ENCODE data around the gene DPYSL3. TPM values are rescaled to one million over a fixed set of nuclear protein-coding genes. Genes with fewer than 3 reads are reported as not detected.

Gene DPYSL3
- total RNA-seq, 1 experiment from 2014 or later, result 42.7 TPM

DNA sequence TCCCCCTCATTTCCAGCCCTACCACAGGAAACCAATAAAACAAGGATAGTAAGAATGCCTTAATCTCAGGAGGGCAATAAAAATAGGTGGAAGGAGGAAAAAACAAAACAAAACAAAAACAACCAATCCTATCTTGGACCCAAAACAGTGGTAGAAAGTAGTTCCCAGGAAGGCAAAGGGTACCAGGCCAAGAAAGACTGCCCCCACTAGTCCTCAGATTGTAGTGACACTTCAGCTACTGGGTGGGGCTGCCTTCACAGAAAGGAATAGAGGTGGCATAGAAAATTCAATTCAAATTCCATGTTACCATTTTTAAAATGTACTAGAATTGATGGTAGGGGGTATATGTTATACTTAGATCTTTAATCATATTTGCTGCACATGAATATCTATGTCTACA, 59.3 kb downstream of the DPYSL3 start:
- no peaks in the 10 kb centered on the region for H3K9me3 ChIP-seq (replicated peaks)
- H3K4me3 ChIP-seq, result no peak overlapping the region
- H3K27ac ChIP-seq, result no peak overlapping the region
- DNase-seq, result no peak
- H3K4me1 ChIP-seq, result no peaks in the 10 kb centered on the region
- no peaks in the 10 kb centered on the region for H3K27me3 ChIP-seq
- H3K36me3 ChIP-seq, result peaks cover 2% of the 10 kb centered on the region; the same call in 1 of the 2 replicates

GRCh38 chr5:147448766-147449165, 61.1 kb downstream of the DPYSL3 start:
- no peak for DNase-seq
- Histone ChIP-seq H3K9me3 (replicated peaks) (no peaks in the 10 kb centered on the region), H3K27me3 (no peaks in the 10 kb centered on the region), H3K36me3 (peaks cover 2% of the 10 kb centered on the region; the same call in 1 of the 2 replicates), H3K4me1 (no peaks in the 10 kb centered on the region), H3K4me3 (no peak overlapping the region), H3K27ac (no peak overlapping the region)

- Histone ChIP-seq H3K4me1 (no peaks in the 10 kb centered on the region), H3K27me3 (no peaks in the 10 kb centered on the region), H3K4me3 (no peak overlapping the region), H3K9me3 (replicated peaks) (no peaks in the 10 kb centered on the region), H3K36me3 (peaks cover 2% of the 10 kb centered on the region; the same call in 1 of the 2 replicates), H3K27ac (no peak overlapping the region)
- no peak for DNase-seq
These were observed 63.3 kb downstream of the DPYSL3 start for GRCh38 chr5:147446523-147446922.

DNA sequence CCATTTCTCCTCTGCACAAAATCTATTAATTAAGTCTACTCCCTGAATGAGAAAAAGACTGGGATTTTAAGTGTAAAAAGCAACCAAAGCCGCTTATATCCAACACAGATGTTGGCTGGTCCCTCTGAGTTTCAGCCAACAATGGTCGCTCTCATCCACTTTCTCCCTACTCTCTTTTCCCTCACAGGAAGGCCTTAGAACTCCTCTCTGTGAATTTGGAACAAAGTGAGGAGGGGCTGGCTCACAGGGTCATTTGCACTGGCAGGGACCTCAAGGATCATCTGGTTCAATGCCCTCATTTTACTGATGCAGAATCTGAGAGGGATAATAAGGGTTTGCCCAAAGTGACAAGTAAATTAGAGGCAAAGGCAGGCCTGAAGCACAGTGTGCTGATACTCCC, 64.0 kb downstream of the DPYSL3 start:
- no peak for DNase-seq
- H3K27ac ChIP-seq, result no peak overlapping the region
- H3K9me3 ChIP-seq (replicated peaks), result no peaks in the 10 kb centered on the region
- H3K36me3 ChIP-seq, result peaks cover 2% of the 10 kb centered on the region; the same call in 1 of the 2 replicates
- H3K4me1 ChIP-seq, result no peaks in the 10 kb centered on the region
- H3K4me3 ChIP-seq, result no peak overlapping the region
- no peaks in the 10 kb centered on the region for H3K27me3 ChIP-seq

DNA sequence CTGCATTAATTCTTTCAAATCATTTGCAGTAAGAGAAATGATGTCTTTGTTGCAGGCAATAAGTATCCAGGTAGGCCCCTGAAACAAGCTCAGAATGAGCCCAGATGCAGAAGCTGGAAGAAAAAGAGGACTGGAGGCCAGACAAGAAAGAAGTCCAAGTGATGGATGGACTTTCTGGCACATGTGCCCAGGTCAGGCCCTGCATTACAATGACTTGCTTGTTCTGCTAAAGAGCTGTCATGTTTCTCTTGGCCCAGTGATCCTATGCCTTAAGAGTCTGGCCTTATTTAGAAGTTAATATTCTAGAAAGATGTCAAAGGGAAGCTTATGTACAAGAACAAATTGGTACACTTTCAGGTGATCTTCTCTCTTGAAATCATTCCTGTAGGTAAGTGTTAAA, 64.8 kb downstream of the DPYSL3 start:
- H3K27ac ChIP-seq, result no peak overlapping the region
- no peaks in the 10 kb centered on the region for H3K27me3 ChIP-seq
- no peaks in the 10 kb centered on the region for H3K9me3 ChIP-seq (replicated peaks)
- no peak for DNase-seq
- H3K36me3 ChIP-seq, result peaks cover 5% of the 10 kb centered on the region; the same call in 1 of the 2 replicates
- no peaks in the 10 kb centered on the region for H3K4me1 ChIP-seq
- H3K4me3 ChIP-seq, result no peak overlapping the region

- H3K27ac ChIP-seq, result no peak overlapping the region
These were observed 67.6 kb downstream of the DPYSL3 start for GRCh38 chr5:147442224-147442623.

GRCh38 chr5:147441191-147441695, 68.6 kb downstream of the DPYSL3 start:
- H3K27ac ChIP-seq, result no peak overlapping the region
- H3K4me3 ChIP-seq, result no peak overlapping the region
- H3K36me3 ChIP-seq, result 0 out of 2 replicates have a peak, but pooled peaks cover 3% of the 10 kb centered on the region
- H3K9me3 ChIP-seq (replicated peaks), result no peaks in the 10 kb centered on the region
- no peaks in the 10 kb centered on the region for H3K4me1 ChIP-seq
- H3K27me3 ChIP-seq, result no peaks in the 10 kb centered on the region
- DNase-seq, result no peak

More at GRCh38 chr5:147442224-147442623, 67.6 kb downstream of the DPYSL3 start:
- DNase-seq, result no peak
- Histone ChIP-seq H3K27me3 (no peaks in the 10 kb centered on the region), H3K36me3 (0 out of 2 replicates have a peak, but pooled peaks cover 3% of the 10 kb centered on the region), H3K4me1 (no peaks in the 10 kb centered on the region), H3K4me3 (no peak overlapping the region), H3K9me3 (replicated peaks) (no peaks in the 10 kb centered on the region)

DNA sequence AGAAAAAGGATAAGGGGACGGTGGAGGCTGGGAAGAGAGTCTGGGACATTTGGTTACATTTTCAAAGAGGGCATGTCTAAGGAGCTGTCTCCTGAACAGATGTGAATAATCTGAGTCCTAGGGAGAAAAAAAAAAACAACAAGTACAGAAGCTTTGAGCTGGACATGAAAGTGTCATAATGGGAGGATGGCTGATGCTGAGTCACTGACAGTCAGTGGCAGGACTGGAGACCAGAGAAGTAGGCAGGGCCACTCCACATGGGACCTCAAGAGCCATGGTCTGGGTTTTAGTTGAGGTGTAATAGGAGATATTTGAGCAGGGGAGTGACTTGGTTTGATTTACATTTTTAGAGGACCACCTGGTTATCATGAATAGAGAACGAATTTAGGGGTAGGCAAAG, 70.6 kb downstream of the DPYSL3 start:
- no peaks in the 10 kb centered on the region for H3K9me3 ChIP-seq (replicated peaks)
- DNase-seq, result no peak
- no peaks in the 10 kb centered on the region for H3K27me3 ChIP-seq
- no peaks in the 10 kb centered on the region for H3K4me1 ChIP-seq
- H3K4me3 ChIP-seq, result no peak overlapping the region
- no peak overlapping the region for H3K27ac ChIP-seq
- 0 out of 2 replicates have a peak, but pooled peaks cover 3% of the 10 kb centered on the region for H3K36me3 ChIP-seq

DNA sequence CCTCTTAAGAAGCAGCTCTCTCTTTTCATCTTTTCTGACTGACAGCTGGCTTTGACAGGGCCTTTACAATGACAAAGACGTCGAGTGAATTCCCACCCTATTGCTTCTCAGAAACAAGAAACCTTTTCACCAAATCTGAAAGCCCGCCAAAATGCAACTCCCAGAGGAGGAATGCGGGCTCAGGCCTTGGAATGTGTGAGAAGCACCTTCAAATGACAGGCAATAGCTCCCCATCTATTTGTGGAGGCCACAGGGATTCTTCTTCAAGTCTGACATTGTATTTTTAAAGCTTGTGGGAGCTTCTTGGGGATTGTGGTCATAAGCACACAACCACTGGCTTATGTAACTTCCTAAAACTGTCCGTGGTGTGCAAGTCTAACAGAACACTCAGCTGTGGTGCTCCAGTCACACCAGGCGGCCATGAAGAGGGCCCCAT, 72.7 kb downstream of the DPYSL3 start:
- Histone ChIP-seq H3K4me1 (peaks cover 3% of the 10 kb centered on the region; the same call in 1 of the 2 replicates), H3K27ac (no peak overlapping the region), H3K4me3 (no peak overlapping the region), H3K9me3 (replicated peaks) (no peaks in the 10 kb centered on the region), H3K36me3 (0 out of 2 replicates have a peak, but pooled peaks cover 3% of the 10 kb centered on the region), H3K27me3 (no peaks in the 10 kb centered on the region)
- no peak for DNase-seq

DNA sequence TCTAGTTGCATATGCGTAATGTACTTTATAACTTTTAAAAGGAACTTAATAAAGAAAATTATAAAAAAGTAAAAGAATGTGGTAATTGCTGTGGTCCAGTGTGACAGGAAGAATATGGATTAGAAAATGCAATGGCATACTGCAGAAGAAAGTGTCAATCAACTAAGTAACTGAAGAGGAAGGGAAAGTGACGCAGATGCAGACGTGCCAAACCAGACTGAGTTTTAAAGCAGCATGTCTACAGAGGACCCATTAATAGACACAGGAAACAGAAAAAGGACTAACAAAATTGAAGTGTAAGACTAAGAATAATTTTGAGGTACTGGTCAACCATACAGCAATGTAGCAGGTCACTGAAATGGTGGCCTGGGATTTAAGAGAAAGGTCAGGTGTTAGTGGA, 73.3 kb downstream of the DPYSL3 start:
- no peak for DNase-seq
- Histone ChIP-seq H3K27ac (no peak overlapping the region), H3K36me3 (0 out of 2 replicates have a peak, but pooled peaks cover 3% of the 10 kb centered on the region), H3K4me1 (peaks cover 8% of the 10 kb centered on the region; the same call in 1 of the 2 replicates), H3K9me3 (replicated peaks) (no peaks in the 10 kb centered on the region), H3K4me3 (no peak overlapping the region), H3K27me3 (no peaks in the 10 kb centered on the region)

DNA sequence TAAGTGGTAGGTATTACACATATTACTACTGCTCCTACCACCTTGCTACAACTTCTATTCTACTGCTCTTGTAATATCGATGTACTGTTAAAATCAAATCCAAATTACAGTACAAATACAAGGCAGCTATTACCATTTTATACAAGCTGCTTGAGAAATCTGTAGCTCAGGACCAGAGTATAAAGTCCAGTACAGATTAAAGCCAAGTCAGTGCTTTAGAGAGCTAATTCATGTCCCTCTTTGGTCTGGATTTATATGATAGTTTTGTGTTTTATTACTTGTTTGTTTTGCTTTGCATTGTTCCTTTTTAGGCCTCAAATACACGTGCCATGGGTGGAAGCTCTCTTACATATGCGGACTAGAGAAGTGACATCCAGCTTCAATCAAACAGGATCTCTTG, 75.8 kb downstream of the DPYSL3 start:
- no peaks in the 10 kb centered on the region for H3K36me3 ChIP-seq
- no peak overlapping the region for H3K27ac ChIP-seq
- peaks cover 18% of the 10 kb centered on the region; the same call in 1 of the 2 replicates for H3K4me1 ChIP-seq
- no peaks in the 10 kb centered on the region for H3K9me3 ChIP-seq (replicated peaks)
- no peak for DNase-seq
- no peaks in the 10 kb centered on the region for H3K27me3 ChIP-seq
- no peak overlapping the region for H3K4me3 ChIP-seq

GRCh38 chr5:147432323-147432722, 77.5 kb downstream of the DPYSL3 start:
- peaks cover 30% of the 10 kb centered on the region for H3K4me1 ChIP-seq
- H3K27ac ChIP-seq, result peak overlapping the region; percentile 12; the same call in 1 of the 2 replicates
- H3K27me3 ChIP-seq, result no peaks in the 10 kb centered on the region
- no peak overlapping the region for H3K4me3 ChIP-seq
- H3K36me3 ChIP-seq, result no peaks in the 10 kb centered on the region
- no peak for DNase-seq
- H3K9me3 ChIP-seq (replicated peaks), result no peaks in the 10 kb centered on the region

- H3K4me1 ChIP-seq, result peaks cover 30% of the 10 kb centered on the region
- H3K4me3 ChIP-seq, result no peak overlapping the region
- no peaks in the 10 kb centered on the region for H3K9me3 ChIP-seq (replicated peaks)
- peak; percentile 49 to 58 for DNase-seq
- H3K27ac ChIP-seq, result peak overlapping the region; percentile 12; the same call in 1 of the 2 replicates
- no peaks in the 10 kb centered on the region for H3K27me3 ChIP-seq
- H3K36me3 ChIP-seq, result no peaks in the 10 kb centered on the region
These were observed 78.3 kb downstream of the DPYSL3 start for GRCh38 chr5:147431586-147431985.

- H3K27me3 ChIP-seq, result no peaks in the 10 kb centered on the region
- no peaks in the 10 kb centered on the region for H3K9me3 ChIP-seq (replicated peaks)
- peaks cover 30% of the 10 kb centered on the region for H3K4me1 ChIP-seq
- H3K4me3 ChIP-seq, result no peak overlapping the region
- H3K27ac ChIP-seq, result peak overlapping the region; percentile 12; the same call in 1 of the 2 replicates
- DNase-seq, result no peak
- H3K36me3 ChIP-seq, result no peaks in the 10 kb centered on the region
These were observed 79.2 kb downstream of the DPYSL3 start for GRCh38 chr5:147430628-147431027.

DNA sequence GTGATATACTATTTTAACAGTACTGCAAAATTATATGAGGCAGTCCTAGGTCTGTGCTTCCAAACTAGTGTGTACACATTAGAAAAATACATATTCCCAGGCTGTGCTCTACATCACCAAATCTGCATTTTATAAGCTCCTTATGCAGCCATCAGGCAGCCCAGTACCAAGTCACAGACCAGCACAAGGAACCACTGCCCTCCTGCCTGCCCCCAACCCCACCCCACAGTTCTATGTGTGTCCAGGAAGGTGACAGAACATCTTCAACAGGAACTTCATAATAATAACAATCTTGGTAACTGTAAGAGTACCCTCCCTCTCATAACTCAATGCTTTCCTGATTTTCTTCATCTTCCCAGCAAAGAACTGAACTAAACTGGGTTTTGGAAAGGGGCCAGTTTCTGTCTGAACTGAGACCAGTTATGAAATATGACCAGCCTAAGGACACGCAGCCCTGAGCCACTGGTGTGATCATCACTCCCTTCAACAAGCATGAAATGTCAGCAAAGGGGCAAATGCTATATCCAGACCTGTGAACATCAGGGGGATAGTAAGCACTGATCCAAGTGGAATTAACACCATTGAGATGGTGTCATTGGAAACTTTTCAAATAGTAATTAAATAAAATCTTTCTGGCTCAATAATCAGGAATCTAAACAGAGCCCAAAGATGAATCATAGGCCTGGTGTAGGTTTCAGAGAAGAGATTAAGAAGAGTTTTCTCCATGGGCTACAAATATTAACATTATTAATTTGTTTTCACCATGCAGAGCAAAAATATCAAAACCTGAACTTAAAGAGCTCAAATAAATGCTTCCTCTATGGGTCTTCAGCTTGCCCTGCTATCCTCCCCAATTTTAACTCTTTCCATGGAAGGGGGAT, 82.1 kb downstream of the DPYSL3 start:
- Histone ChIP-seq H3K4me3 (no peak overlapping the region), H3K4me1 (peaks cover 30% of the 10 kb centered on the region), H3K9me3 (replicated peaks) (no peaks in the 10 kb centered on the region), H3K36me3 (no peaks in the 10 kb centered on the region), H3K27me3 (no peaks in the 10 kb centered on the region), H3K27ac (no peak overlapping the region)
- DNase-seq, result peak; percentile 41 to 63

Data from SJCRH30 (cell line).